B cell (primary cell): ENCODE results near the gene MOV10L1.

Experiments
- EZH2 ChIP-seq: IDR thresholded peaks from 2 replicates; pipeline ENCODE4 v1.6.1; 2012; ENCODE audit warnings: borderline replicate concordance, low read depth, mild to moderate bottlenecking, moderate library complexity, low read length; ENCODE audit not compliant: insufficient read depth, poor library complexity, severe bottlenecking
- TF ChIP-seq, protein P1 (sequence below): fragments of 200-600 bp; IDR thresholded peaks from one replicate; pipeline ENCODE4 v1.8.0; 2022; ENCODE audit warnings: antibody characterized with exemption, mild to moderate bottlenecking

DNA sequence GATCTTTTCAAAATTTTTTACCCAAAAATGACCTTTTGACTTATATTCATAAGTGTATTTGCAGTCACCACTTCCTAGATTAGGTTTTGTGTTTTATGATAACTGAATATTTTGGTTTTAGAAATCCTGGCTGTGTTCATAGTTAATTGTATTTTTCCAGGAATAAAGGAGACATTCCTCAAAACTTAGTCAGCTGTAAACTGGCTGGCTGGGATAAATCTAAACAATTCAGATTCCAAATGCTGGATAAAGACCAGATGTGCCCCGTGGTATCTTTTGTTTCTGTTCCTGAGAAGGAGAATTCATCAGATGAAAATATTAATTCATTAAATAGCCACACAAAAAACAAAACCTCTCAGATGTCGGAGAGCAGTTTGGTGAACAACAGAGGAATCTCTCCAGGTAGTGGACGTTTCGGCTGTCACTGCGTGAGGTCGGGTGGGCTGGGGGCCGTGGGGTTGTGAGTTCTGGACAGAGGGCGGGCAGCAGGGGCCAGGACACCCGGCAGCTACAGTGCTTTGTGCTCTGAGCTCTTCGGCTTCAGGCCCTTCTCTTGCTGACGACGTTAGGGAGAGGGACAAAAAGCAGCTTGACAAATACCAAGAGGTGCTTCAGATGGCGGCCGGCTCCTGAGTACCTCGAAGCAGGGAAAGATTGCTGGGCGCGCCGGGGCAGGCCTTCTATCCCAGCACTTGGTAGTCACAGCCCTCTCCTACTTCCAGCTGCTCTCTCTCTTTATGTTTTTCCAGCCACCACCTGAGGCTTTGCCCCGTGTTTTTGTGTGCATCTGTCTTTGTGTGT, 24.6 kb downstream of the MOV10L1 start:
- TF ChIP-seq, protein P1, sequence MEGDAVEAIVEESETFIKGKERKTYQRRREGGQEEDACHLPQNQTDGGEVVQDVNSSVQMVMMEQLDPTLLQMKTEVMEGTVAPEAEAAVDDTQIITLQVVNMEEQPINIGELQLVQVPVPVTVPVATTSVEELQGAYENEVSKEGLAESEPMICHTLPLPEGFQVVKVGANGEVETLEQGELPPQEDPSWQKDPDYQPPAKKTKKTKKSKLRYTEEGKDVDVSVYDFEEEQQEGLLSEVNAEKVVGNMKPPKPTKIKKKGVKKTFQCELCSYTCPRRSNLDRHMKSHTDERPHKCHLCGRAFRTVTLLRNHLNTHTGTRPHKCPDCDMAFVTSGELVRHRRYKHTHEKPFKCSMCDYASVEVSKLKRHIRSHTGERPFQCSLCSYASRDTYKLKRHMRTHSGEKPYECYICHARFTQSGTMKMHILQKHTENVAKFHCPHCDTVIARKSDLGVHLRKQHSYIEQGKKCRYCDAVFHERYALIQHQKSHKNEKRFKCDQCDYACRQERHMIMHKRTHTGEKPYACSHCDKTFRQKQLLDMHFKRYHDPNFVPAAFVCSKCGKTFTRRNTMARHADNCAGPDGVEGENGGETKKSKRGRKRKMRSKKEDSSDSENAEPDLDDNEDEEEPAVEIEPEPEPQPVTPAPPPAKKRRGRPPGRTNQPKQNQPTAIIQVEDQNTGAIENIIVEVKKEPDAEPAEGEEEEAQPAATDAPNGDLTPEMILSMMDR, result no peak
- no peak for TF ChIP-seq EZH2
